ENCODE measurements around the gene TLR4.

The TLR4 gene

GRCh38 chr9:117709936-117710335, 5.7 kb downstream of the TLR4 start:
- DNase-seq (ENCODE audit: insufficient read length, low spot score) (no peak), FAIRE-seq (no peak)

GRCh38 chr9:117714282-117714681, 10.1 kb downstream of the TLR4 start:
- DNase-seq (ENCODE audit: insufficient read length, low spot score): no peak
- FAIRE-seq: no peak

- no peak for FAIRE-seq
- DNase-seq (ENCODE audit: insufficient read length, low spot score): no peak
Observed at GRCh38 chr9:117715411-117715989, 11.3 kb downstream of the TLR4 start.

GRCh38 chr9:117718085-117718484, 13.9 kb downstream of the TLR4 start:
- DNase-seq (ENCODE audit: insufficient read length, low spot score): peak; percentile 35
- peak; percentile 93 for FAIRE-seq

GRCh38 chr9:117718701-117719100, 14.5 kb downstream of the TLR4 start:
- FAIRE-seq: no peak
- no peak for DNase-seq (ENCODE audit: insufficient read length, low spot score)

GRCh38 chr9:117719161-117719920, 15.1 kb downstream of the TLR4 start:
- no peak for DNase-seq (ENCODE audit: insufficient read length, low spot score)
- FAIRE-seq: peak; percentile 68

- no peak for FAIRE-seq
- DNase-seq (ENCODE audit: insufficient read length, low spot score): no peak
Observed at GRCh38 chr9:117720066-117720465, 15.9 kb downstream of the TLR4 start.

- FAIRE-seq: no peak
- DNase-seq (ENCODE audit: insufficient read length, low spot score): no peak
Observed at GRCh38 chr9:117720555-117720954, 16.4 kb downstream of the TLR4 start.

- FAIRE-seq (no peak), DNase-seq (ENCODE audit: insufficient read length, low spot score) (no peak)
Observed at GRCh38 chr9:117720987-117721386, 16.8 kb downstream of the TLR4 start.

GRCh38 chr9:117722108-117722761, 18.0 kb downstream of the TLR4 start:
- FAIRE-seq: no peak
- no peak for DNase-seq (ENCODE audit: insufficient read length, low spot score)

- FAIRE-seq: no peak
- no peak for DNase-seq (ENCODE audit: insufficient read length, low spot score)
Observed at GRCh38 chr9:117723986-117724625, 19.9 kb downstream of the TLR4 start.

GRCh38 chr9:117725426-117725887, 21.3 kb downstream of the TLR4 start:
- DNase-seq (ENCODE audit: insufficient read length, low spot score) (no peak), FAIRE-seq (no peak)

GRCh38 chr9:117729375-117729774, 25.2 kb downstream of the TLR4 start:
- FAIRE-seq (no peak), DNase-seq (ENCODE audit: insufficient read length, low spot score) (no peak)

GRCh38 chr9:117732494-117732893, 28.3 kb downstream of the TLR4 start:
- FAIRE-seq (no peak), DNase-seq (ENCODE audit: insufficient read length, low spot score) (no peak)

- no peak for FAIRE-seq
- DNase-seq (ENCODE audit: insufficient read length, low spot score): no peak
Observed at GRCh38 chr9:117733465-117733864, 29.3 kb downstream of the TLR4 start.

- no peak for DNase-seq (ENCODE audit: insufficient read length, low spot score)
- no peak for FAIRE-seq
Observed at GRCh38 chr9:117734082-117734481, 29.9 kb downstream of the TLR4 start.

GRCh38 chr9:117734523-117735314, 30.5 kb downstream of the TLR4 start:
- DNase-seq (ENCODE audit: insufficient read length, low spot score) (no peak), FAIRE-seq (no peak)

- no peak for DNase-seq (ENCODE audit: insufficient read length, low spot score)
Observed at GRCh38 chr9:117737721-117738226, 33.6 kb downstream of the TLR4 start.

GRCh38 chr9:117739206-117739605, 35.0 kb downstream of the TLR4 start:
- DNase-seq (ENCODE audit: insufficient read length, low spot score) (no peak), FAIRE-seq (no peak)

More at GRCh38 chr9:117737721-117738226, 33.6 kb downstream of the TLR4 start:
- FAIRE-seq: no peak

- no peak for FAIRE-seq
- DNase-seq (ENCODE audit: insufficient read length, low spot score): no peak
Observed at GRCh38 chr9:117739624-117740347, 35.6 kb downstream of the TLR4 start.
